ENCODE results near the gene ARFGAP1.
"Not testable (repeated sequence)": the region's sequence is repeated elsewhere in the genome, so short reads cannot be mapped to it uniquely, and the experiment has no call there.

Gene ARFGAP1

GRCh38 chr20:63241272-63241671 is 31.3 kb upstream of the ARFGAP1 start:
- DNase-seq = no peak

GRCh38 chr20:63242736-63243135 is 29.9 kb upstream of the ARFGAP1 start:
- no peak for DNase-seq

DNA sequence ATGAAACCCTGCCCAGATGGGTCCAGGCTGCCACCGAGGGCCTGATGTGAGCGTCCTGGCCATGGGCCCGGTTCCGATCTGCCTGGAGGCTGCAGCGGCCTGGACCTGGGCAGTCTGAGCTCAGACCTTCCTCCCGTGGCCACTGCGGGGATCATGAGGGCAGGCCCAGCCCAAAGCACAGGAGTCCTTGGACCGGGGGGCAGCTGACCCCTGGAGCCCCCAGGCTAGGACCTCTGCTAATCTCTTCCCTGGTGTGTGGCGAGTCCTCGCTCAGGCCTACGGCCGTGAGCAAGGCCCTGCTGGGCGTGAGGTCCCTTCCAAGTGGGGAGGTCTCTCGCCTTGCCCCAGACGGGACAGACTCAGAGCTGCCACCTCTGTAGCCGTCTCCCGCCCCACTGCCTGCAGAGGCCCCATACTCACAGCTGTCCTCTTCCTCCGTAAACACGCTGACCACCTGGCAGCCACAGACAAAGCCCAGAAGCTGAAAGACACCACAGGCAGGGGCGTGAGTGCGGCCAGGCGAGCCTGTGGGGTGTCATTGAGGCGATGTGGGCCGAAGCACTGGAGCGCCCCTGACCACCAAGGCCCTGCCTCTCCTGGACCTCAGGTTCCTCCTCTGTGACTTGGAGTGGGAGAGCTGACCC is 28.9 kb upstream of the ARFGAP1 start:
- DNase-seq = no peak

- DNase-seq = no peak
Measured at GRCh38 chr20:63244468-63244867, 28.1 kb upstream of the ARFGAP1 start.

GRCh38 chr20:63246490-63247288 is 25.9 kb upstream of the ARFGAP1 start:
- DNase-seq = no peak

DNA sequence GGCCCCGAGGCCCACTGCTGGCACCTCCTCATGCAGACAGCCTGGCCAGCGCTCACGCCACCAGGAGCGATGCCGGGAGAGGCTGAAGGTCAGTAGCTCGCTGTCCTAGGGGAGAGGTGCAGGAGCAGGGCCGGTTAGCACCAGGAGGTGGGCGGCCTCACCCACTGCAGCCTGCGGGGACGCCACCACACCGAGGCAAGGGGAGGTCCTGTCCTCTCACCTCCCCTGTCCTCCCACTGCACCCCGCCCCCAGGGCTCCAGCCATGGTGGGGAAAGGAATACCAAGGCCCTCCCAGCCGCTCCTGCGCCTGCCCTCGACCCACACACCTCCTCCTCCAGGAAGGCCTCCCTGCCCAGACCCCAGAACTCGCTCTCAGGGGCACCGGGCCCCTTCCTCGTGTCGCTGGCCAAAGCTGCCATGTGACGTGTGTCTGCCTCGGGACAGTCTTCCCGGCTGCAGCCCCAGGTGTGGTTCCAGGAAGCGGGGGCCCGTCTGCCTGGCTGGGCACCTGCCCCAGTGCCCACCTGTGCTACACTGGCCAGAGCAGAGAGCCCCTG is 24.9 kb upstream of the ARFGAP1 start:
- no peak for DNase-seq

- DNase-seq = no peak
Measured at GRCh38 chr20:63248835-63249591, 23.6 kb upstream of the ARFGAP1 start.

GRCh38 chr20:63249891-63250290 is 22.7 kb upstream of the ARFGAP1 start:
- DNase-seq = no peak

- not testable (repeated sequence) for DNase-seq
Measured at GRCh38 chr20:63251350-63251749, 21.3 kb upstream of the ARFGAP1 start.

DNA sequence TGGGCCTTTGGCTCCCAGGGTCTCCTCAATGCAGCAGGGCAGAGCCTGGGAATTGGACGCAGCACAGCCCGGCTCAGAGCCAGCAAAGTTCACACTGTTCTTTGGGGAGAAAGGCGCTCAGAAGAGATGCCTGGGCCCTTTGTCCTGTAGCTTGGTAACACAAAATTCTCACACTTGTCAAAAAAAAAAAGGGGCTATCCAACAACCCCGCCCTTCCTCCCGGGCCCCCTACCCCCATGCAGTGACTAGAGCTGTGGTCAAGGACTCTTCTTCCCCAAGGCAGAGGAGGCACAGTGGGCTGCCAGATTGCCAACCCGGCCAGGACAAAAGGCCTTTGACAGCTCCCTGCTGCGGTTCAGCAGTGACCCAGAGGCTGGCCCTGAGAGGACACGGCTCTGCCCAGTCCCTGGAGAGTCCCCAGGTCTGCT is 20.3 kb upstream of the ARFGAP1 start:
- DNase-seq = no peak

DNA sequence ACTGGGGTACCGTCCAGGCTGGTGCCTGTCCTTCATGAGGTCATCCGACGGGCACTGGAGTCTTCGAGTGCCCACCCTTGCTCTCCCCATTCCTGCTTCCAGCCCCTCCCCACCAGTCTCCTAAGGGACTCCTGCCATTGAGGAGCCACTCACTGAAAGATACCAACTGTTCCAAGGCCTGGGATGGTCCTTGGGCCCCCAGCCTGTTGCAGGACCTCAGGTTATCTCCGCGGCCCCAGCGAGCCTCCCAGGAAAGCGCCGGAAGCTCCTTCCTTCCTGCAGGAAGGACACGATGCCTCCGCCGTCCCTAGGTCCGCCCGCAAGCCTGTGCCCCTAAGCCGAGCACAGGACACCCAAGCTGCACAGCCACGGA is 19.6 kb upstream of the ARFGAP1 start:
- no peak for DNase-seq

GRCh38 chr20:63253438-63254231 is 19.0 kb upstream of the ARFGAP1 start:
- no peak for DNase-seq

GRCh38 chr20:63254232-63254605 is 18.4 kb upstream of the ARFGAP1 start, which contains the start of gene NKAIN4:
Gene NKAIN4 (minus strand): TSS chr20:63254463. CDS start chr20:63254450, 13 bp downstream.
- no peak for DNase-seq

- DNase-seq = no peak
Measured at GRCh38 chr20:63254606-63255384, 17.8 kb upstream of the ARFGAP1 start.

DNA sequence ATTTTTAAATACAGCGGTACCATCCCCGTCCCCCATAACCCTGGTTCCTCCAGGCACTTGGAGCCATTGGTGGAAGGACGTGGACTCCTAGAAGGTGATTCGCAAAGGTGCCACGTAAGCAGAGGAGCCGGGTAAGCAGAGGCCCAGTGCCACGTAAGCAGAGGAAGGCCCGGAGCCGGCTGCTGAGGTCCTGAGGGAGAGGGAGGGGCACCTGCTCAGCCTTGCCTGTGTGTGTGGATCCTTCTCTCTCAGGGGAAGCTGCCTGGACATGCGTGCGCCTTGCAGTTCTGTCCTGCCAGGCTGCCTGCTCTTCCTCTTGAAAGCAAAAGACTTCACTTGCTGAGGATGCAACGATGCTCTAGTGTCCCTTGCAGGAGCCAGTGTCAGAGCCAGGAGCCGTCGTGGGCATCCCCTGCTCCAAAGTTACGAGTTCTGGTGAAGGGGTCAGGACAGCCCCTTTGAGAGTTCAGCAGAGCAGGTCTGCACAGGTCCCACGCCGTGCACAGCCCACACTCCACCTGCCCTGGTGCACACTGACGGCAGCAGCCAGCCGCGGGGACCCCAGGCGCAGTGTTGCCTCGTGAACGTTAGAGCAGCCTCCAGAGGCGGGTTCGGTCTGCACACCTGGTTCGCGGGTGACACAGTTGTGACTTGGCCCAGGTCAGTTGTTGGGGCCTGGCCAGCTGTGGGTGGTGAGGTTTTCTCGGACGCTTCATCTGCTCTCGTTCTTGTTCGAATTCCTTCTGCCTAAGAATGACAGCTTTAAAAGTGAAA is 16.5 kb upstream of the ARFGAP1 start:
- no peak for DNase-seq

DNA sequence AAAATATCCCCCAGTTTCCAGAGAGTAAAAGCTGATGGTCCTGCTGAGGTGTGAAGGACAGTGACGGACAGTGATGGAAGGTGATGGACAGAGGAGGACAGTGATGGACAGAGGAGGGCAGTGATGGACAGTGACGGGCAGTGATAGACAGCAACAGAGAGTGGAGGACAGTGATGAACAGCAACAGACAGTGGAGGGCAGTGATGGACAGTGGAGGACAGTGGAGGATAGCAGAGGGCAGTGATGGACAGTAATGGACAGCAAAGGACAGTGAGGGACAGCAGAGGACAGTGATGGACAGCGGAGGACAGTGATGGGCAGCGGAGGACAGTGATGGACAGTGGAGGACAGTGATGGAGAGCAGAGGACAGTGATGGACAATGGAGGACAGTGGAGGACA is 15.7 kb upstream of the ARFGAP1 start:
- DNase-seq = no peak

DNA sequence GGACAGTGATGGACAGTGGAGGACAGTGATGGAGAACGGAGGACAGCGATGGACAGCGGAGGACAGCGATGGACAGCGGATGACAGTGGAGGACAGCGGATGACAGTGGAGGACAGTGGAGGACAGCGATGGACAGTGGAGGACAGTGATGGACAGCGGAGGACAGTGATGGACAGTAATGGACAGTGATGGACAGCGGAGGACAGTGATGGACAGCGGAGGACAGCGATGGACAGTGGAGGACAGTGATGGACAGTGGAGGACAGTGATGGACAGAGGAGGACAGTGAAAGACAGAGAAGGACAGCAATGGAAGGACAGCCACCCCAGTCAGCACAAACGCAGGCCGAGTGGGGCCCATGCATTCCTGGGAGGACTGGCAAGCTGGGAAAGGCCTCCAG is 15.0 kb upstream of the ARFGAP1 start:
- DNase-seq = no peak

GRCh38 chr20:63258781-63259180 is 13.8 kb upstream of the ARFGAP1 start:
- DNase-seq = no peak

- DNase-seq = no peak
Measured at GRCh38 chr20:63259734-63260460, 12.7 kb upstream of the ARFGAP1 start.

- DNase-seq = no peak
Measured at GRCh38 chr20:63260521-63260920, 12.1 kb upstream of the ARFGAP1 start.

Measured in activated CD4-positive, alpha-beta T cell treated with anti-CD3 and anti-CD28 coated beads, Interleukin-10, Interleukin-2, amounts not matched to agents 100 ng/mL and 50 ng/mL, durations not matched to agents 16 hours and 8 hours (primary cell).